ENCODE measurements around the gene PPP1R27.
A peak's percentile ranks its signal among the peaks of the same experiment; 100 is the strongest.

PPP1R27 gene

GRCh38 chr17:81834831-81835267, at the start of gene PPP1R27:
Gene PPP1R27, minus strand, starts transcription at chr17:81835050. Its CDS starts 97 bp downstream, at chr17:81834953.
- peak within 1 kb of the TSS; percentile 83 for H3K27ac ChIP-seq

GRCh38 chr17:81884520-81884919, 49.7 kb upstream of the PPP1R27 start:
- no peak overlapping the region for H3K27ac ChIP-seq
- no peak for DNase-seq (ENCODE audit: low read depth, low spot score)

More at GRCh38 chr17:81834831-81835267, at the start of gene PPP1R27:
- DNase-seq (ENCODE audit: low read depth, low spot score) = no peak

- peak overlapping the region; percentile 48 for H3K27ac ChIP-seq
- no peak for DNase-seq (ENCODE audit: low read depth, low spot score)
These were observed 44.3 kb upstream of the PPP1R27 start for GRCh38 chr17:81879121-81879520.

GRCh38 chr17:81878294-81878693, 43.4 kb upstream of the PPP1R27 start:
- H3K27ac ChIP-seq = no peak overlapping the region

GRCh38 chr17:81877569-81877968, 42.7 kb upstream of the PPP1R27 start:
- H3K27ac ChIP-seq = no peak overlapping the region
- DNase-seq (ENCODE audit: low read depth, low spot score) = no peak

More at GRCh38 chr17:81878294-81878693, 43.4 kb upstream of the PPP1R27 start:
- no peak for DNase-seq (ENCODE audit: low read depth, low spot score)

- DNase-seq (ENCODE audit: low read depth, low spot score) = no peak
- peak overlapping the region; percentile 98 for H3K27ac ChIP-seq
These were observed 36.8 kb upstream of the PPP1R27 start for GRCh38 chr17:81871387-81872230.

- no peak for DNase-seq (ENCODE audit: low read depth, low spot score)
- peak within 1 kb of the TSS; percentile 98 for H3K27ac ChIP-seq
These were observed 36.1 kb upstream of the PPP1R27 start, which contains the start of gene ARHGDIA for GRCh38 chr17:81870981-81871386. Gene ARHGDIA, minus strand, starts transcription at chr17:81871337. Its CDS starts 1,407 bp downstream, at chr17:81869930.

- no peak for DNase-seq (ENCODE audit: low read depth, low spot score)
- peak overlapping the region; percentile 98 for H3K27ac ChIP-seq
These were observed 35.5 kb upstream of the PPP1R27 start for GRCh38 chr17:81870131-81870980.

GRCh38 chr17:81869221-81870130, 34.6 kb upstream of the PPP1R27 start:
- peak overlapping the region; percentile 98 for H3K27ac ChIP-seq

GRCh38 chr17:81868674-81869220, 33.9 kb upstream of the PPP1R27 start:
- no peak for DNase-seq (ENCODE audit: low read depth, low spot score)
- H3K27ac ChIP-seq = peak overlapping the region; percentile 98

More at GRCh38 chr17:81869221-81870130, 34.6 kb upstream of the PPP1R27 start:
- DNase-seq (ENCODE audit: low read depth, low spot score) = no peak

GRCh38 chr17:81867991-81868673, 33.3 kb upstream of the PPP1R27 start:
- no peak for DNase-seq (ENCODE audit: low read depth, low spot score)
- peak overlapping the region; percentile 98 for H3K27ac ChIP-seq

GRCh38 chr17:81867170-81867990, 32.5 kb upstream of the PPP1R27 start:
- no peak for DNase-seq (ENCODE audit: low read depth, low spot score)

GRCh38 chr17:81866440-81867169, 31.8 kb upstream of the PPP1R27 start:
- H3K27ac ChIP-seq = peak overlapping the region; percentile 98
- no peak for DNase-seq (ENCODE audit: low read depth, low spot score)

More at GRCh38 chr17:81867170-81867990, 32.5 kb upstream of the PPP1R27 start:
- H3K27ac ChIP-seq = peak overlapping the region; percentile 98

GRCh38 chr17:81865733-81866439, 31.0 kb upstream of the PPP1R27 start:
- no peak for DNase-seq (ENCODE audit: low read depth, low spot score)
- peak overlapping the region; percentile 98 for H3K27ac ChIP-seq

GRCh38 chr17:81865358-81865732, 30.5 kb upstream of the PPP1R27 start:
- DNase-seq (ENCODE audit: low read depth, low spot score) = no peak
- H3K27ac ChIP-seq = peak overlapping the region; percentile 98

GRCh38 chr17:81863833-81864768, 29.3 kb upstream of the PPP1R27 start:
- H3K27ac ChIP-seq = peak overlapping the region; percentile 8
- no peak for DNase-seq (ENCODE audit: low read depth, low spot score)
